ENCODE results near the gene GNGT2. TPM values are rescaled to one million over a fixed set of nuclear protein-coding genes. Genes with fewer than 3 reads are reported as not detected.

Gene GNGT2
- 1 to 10 TPM; 1.5 to 4.2 (median 2.7) TPM for total RNA-seq

- TF ChIP-seq POLR2A (IDR thresholded peaks at IDR 0.05): no peak
- no peak for TF ChIP-seq CTCF (IDR thresholded peaks at IDR 0.05)
- WGBS, 2 donors: 46 to 53% methylated on average over 20 to 21 of the region's 22 CpGs
- Histone ChIP-seq H3K4me3 (replicated peaks in 1 of 3) (peak within 1 kb of the TSS in 1 of 3 donors; percentile 25), H3K36me3 (no peaks in the 10 kb centered on the region), H3K4me1 (peaks cover 13 to 19% of the 10 kb centered on the region in 2 donors), H3K9me3 (no peaks in the 10 kb centered on the region), H3K27ac (peak within 1 kb of the TSS in 2 of 3 donors; percentile 58 to 70), H3K27me3 (no peaks in the 10 kb centered on the region)
- intact Hi-C loops (cut with DNase I): no loop called here
- peak in 1 of 2 donors; percentile 20 for DNase-seq
Observed at GRCh38 chr17:49210158-49211029, at the start of gene GNGT2, which contains the start of gene ABI3. Gene GNGT2 (minus strand): TSS chr17:49210574. CDS start chr17:49207422, 3,152 bp downstream. Gene ABI3 (plus strand): TSS chr17:49210707. CDS start chr17:49210725, 18 bp downstream.

GRCh38 chr17:49259663-49260010 lies 49.3 kb upstream of the GNGT2 start:
- Histone ChIP-seq H3K27me3 (no peaks in the 10 kb centered on the region), H3K27ac (peak overlapping the region; percentile 79 to 86 (median 86)), H3K9me3 (no peaks in the 10 kb centered on the region), H3K36me3 (no peaks in the 10 kb centered on the region), H3K4me1 (peaks cover 4 to 13% of the 10 kb centered on the region in 2 donors), H3K4me3 (replicated peaks in 1 of 3) (peak overlapping the region; percentile 2 to 59 (median 50))
- intact Hi-C loops (cut with DNase I): no loop called here
- 25 to 37% methylated on average over 10 of the region's 10 CpGs for WGBS, 2 donors
- no peak for TF ChIP-seq CTCF (IDR thresholded peaks at IDR 0.05)
- TF ChIP-seq POLR2A (IDR thresholded peaks at IDR 0.05): no peak
- DNase-seq: no peak

GRCh38 chr17:49258394-49258793 lies 48.0 kb upstream of the GNGT2 start:
- Histone ChIP-seq H3K27ac (no peak overlapping the region), H3K36me3 (no peaks in the 10 kb centered on the region), H3K4me3 (replicated peaks in 1 of 3) (no peak overlapping the region), H3K4me1 (peaks cover 4 to 13% of the 10 kb centered on the region in 2 donors), H3K27me3 (no peaks in the 10 kb centered on the region), H3K9me3 (no peaks in the 10 kb centered on the region)
- no peak for TF ChIP-seq POLR2A (IDR thresholded peaks at IDR 0.05)
- TF ChIP-seq CTCF (IDR thresholded peaks at IDR 0.05): no peak
- DNase-seq: no peak
- WGBS, 2 donors: 90% methylated on average over 3 of the region's 3 CpGs
- intact Hi-C loops (cut with DNase I): no loop called here

GRCh38 chr17:49255125-49255524 lies 44.8 kb upstream of the GNGT2 start:
- no peaks in the 10 kb centered on the region for H3K9me3 ChIP-seq
- no peaks in the 10 kb centered on the region for H3K36me3 ChIP-seq
- no peak overlapping the region for H3K27ac ChIP-seq
- TF ChIP-seq CTCF (IDR thresholded peaks at IDR 0.05) (no peak), POLR2A (IDR thresholded peaks at IDR 0.05) (no peak)
- WGBS, 2 donors: 77 to 88% methylated on average over 5 of the region's 5 CpGs
- intact Hi-C loops (cut with DNase I): no loop called here
- H3K4me1 ChIP-seq: peaks cover 0 to 7% of the 10 kb centered on the region in 2 donors
- H3K4me3 ChIP-seq (replicated peaks in 1 of 3): no peak overlapping the region
- no peaks in the 10 kb centered on the region for H3K27me3 ChIP-seq
- DNase-seq: no peak

GRCh38 chr17:49254066-49254465 lies 43.7 kb upstream of the GNGT2 start:
- WGBS, 2 donors: 70 to 83% methylated on average over 4 of the region's 4 CpGs
- Histone ChIP-seq H3K4me3 (replicated peaks in 1 of 3) (no peak overlapping the region), H3K27me3 (no peaks in the 10 kb centered on the region), H3K9me3 (no peaks in the 10 kb centered on the region), H3K4me1 (peaks cover 4 to 15% of the 10 kb centered on the region in 2 donors), H3K36me3 (no peaks in the 10 kb centered on the region), H3K27ac (no peak overlapping the region)
- intact Hi-C loops (cut with DNase I): no loop called here
- TF ChIP-seq POLR2A (IDR thresholded peaks at IDR 0.05) (no peak), CTCF (IDR thresholded peaks at IDR 0.05) (no peak)
- DNase-seq: no peak
